Thyroid gland (tissue), 4 donors: ENCODE measurements around the gene FER. TPM values are rescaled to one million over a fixed set of nuclear protein-coding genes. Genes with fewer than 3 reads are reported as not detected.

Experiments
- DNase-seq, 2 donors: peaks; one replicate each; pipeline ENCODE4 v3.0.0-alpha.2; 2019
- H3K27ac ChIP-seq, 3 donors: fragments of 200-600 bp; sonication (generic); 1 replicate in 2 of 3; 2 replicates in 1 of 3; pipeline ENCODE4 v1.5.1; 2016 to 2019; ENCODE audit warnings: mild to moderate bottlenecking in 1 of 3, moderate library complexity in 1 of 3
- H3K27me3 ChIP-seq: fragments of 200-600 bp; sonication (generic); one replicate; pipeline ENCODE4 v1.5.1; 2019
- H3K36me3 ChIP-seq, 2 donors: fragments of 200-600 bp; sonication (generic); one replicate each; pipeline ENCODE4 v1.5.1; 2016 to 2019
- H3K4me1 ChIP-seq, 2 donors: fragments of 200-600 bp; sonication (generic); one replicate each; pipeline ENCODE4 v1.5.1; 2017 to 2019
- H3K4me3 ChIP-seq, 3 donors: fragments of 200-600 bp; sonication (generic); replicated peaks in 1 of 3; 1 replicate in 2 of 3; 2 replicates in 1 of 3; pipeline ENCODE4 v1.5.1; 2016; ENCODE audit warnings: mild to moderate bottlenecking in 1 of 3
- H3K9me3 ChIP-seq: fragments of 200-600 bp; sonication (generic); one replicate; pipeline ENCODE4 v1.5.1; 2017
- CTCF ChIP-seq, 6 experiments: fragments of 200-600 bp in 3 of 6; fragments of 450-650 bp in 3 of 6; sonication (generic) in 3 of 6; IDR thresholded peaks; one replicate each; pipeline ENCODE4 v1.5.1; 2016 to 2019; ENCODE audit warnings: antibody characterized with exemption in 6 of 6, mild to moderate bottlenecking in 2 of 6, inconsistent platforms in 1 of 6, moderate library complexity in 1 of 6
- POLR2A ChIP-seq, 2 donors: fragments of 450-650 bp; IDR thresholded peaks; one replicate each; pipeline ENCODE4 v1.6.1; 2017; ENCODE audit warnings: antibody characterized with exemption in 2 of 2, mild to moderate bottlenecking in 2 of 2, moderate library complexity in 1 of 2
- WGBS, 2 donors: methylation state at CpG; one replicate each; pipeline ENCODE4 v1.1.5; 2017; 5-methylcytosine and 5-hydroxymethylcytosine counted together
- intact Hi-C: fragments of 100-400 bp; cut with DNase I; formaldehyde crosslinking; loops from one replicate; pipeline ENCODE4 v1.15.1; 2023
- total RNA-seq, 4 donors: library from RNA; depleted of rRNA; stranded (reverse); fragments of >200 nt; gene quantifications; one replicate each; pipeline ENCODE4 v1.2.3, GENCODE V29; 2016

Gene FER
- total RNA-seq, 4 donors from 2014 or later = 38.8 to 79.1 (median 45.2) TPM

GRCh38 chr5:109080481-109080880, 332.8 kb downstream of the FER start:
- WGBS, 2 donors = 83 to 97% methylated on average over 3 of the region's 3 CpGs

GRCh38 chr5:109080896-109081295, 333.2 kb downstream of the FER start:
- H3K4me1 ChIP-seq = no peaks in the 10 kb centered on the region
- H3K36me3 ChIP-seq = no peaks in the 10 kb centered on the region
- no peak overlapping the region for H3K4me3 ChIP-seq
- 91% methylated on average over 3 of the region's 3 CpGs for WGBS, 2 donors
- H3K27me3 ChIP-seq = no peaks in the 10 kb centered on the region
- DNase-seq = no peak
- no peak overlapping the region for H3K27ac ChIP-seq
- TF ChIP-seq POLR2A (IDR thresholded peaks at IDR 0.05) = no peak
- no peak for TF ChIP-seq CTCF (IDR thresholded peaks at IDR 0.05)
- no peaks in the 10 kb centered on the region for H3K9me3 ChIP-seq
- intact Hi-C loops = no loop called here

More at GRCh38 chr5:109080481-109080880, 332.8 kb downstream of the FER start:
- H3K4me1 ChIP-seq = no peaks in the 10 kb centered on the region
- no peak overlapping the region for H3K4me3 ChIP-seq
- H3K27ac ChIP-seq = no peak overlapping the region
- no peak for DNase-seq
- H3K9me3 ChIP-seq = no peaks in the 10 kb centered on the region
- intact Hi-C loops = no loop called here
- H3K36me3 ChIP-seq = no peaks in the 10 kb centered on the region
- no peaks in the 10 kb centered on the region for H3K27me3 ChIP-seq
- TF ChIP-seq CTCF (IDR thresholded peaks at IDR 0.05) = no peak
- TF ChIP-seq POLR2A (IDR thresholded peaks at IDR 0.05) = no peak

GRCh38 chr5:109083937-109084336, 336.2 kb downstream of the FER start:
- Histone ChIP-seq H3K27ac (no peak overlapping the region), H3K9me3 (no peaks in the 10 kb centered on the region), H3K36me3 (no peaks in the 10 kb centered on the region), H3K4me3 (no peak overlapping the region), H3K4me1 (no peaks in the 10 kb centered on the region), H3K27me3 (no peaks in the 10 kb centered on the region)
- intact Hi-C loops = no loop called here
- TF ChIP-seq CTCF (IDR thresholded peaks at IDR 0.05) (no peak), POLR2A (IDR thresholded peaks at IDR 0.05) (no peak)
- 96 to 98% methylated on average over 1 of the region's 1 CpG for WGBS, 2 donors
- DNase-seq = no peak

- Histone ChIP-seq H3K4me1 (no peaks in the 10 kb centered on the region), H3K9me3 (no peaks in the 10 kb centered on the region), H3K27ac (no peak overlapping the region), H3K36me3 (no peaks in the 10 kb centered on the region), H3K27me3 (no peaks in the 10 kb centered on the region), H3K4me3 (no peak overlapping the region)
- TF ChIP-seq POLR2A (IDR thresholded peaks at IDR 0.05) (no peak), CTCF (IDR thresholded peaks at IDR 0.05) (no peak)
- no peak for DNase-seq
- intact Hi-C loops = no loop called here
Measured at GRCh38 chr5:109089191-109089590, 341.5 kb downstream of the FER start.

- Histone ChIP-seq H3K27ac (no peak overlapping the region), H3K4me3 (no peak overlapping the region), H3K27me3 (no peaks in the 10 kb centered on the region), H3K36me3 (no peaks in the 10 kb centered on the region), H3K9me3 (no peaks in the 10 kb centered on the region), H3K4me1 (peaks cover 0 to 8% of the 10 kb centered on the region in 2 donors)
- DNase-seq = no peak
- no peak for TF ChIP-seq CTCF (IDR thresholded peaks at IDR 0.05)
- no peak for TF ChIP-seq POLR2A (IDR thresholded peaks at IDR 0.05)
- 47 to 99% methylated on average over 1 of the region's 1 CpG for WGBS, 2 donors
- intact Hi-C loops = no loop called here
Measured at GRCh38 chr5:109099081-109099480, 351.4 kb downstream of the FER start.
